Gastrocnemius medialis (tissue), 4 donors: Measurements from ENCODE around the gene RSU1. TPM values are rescaled to one million over a fixed set of nuclear protein-coding genes. Genes with fewer than 3 reads are reported as not detected.

Experiments used
- ATAC-seq, 2 donors: fragments of 150-250 bp; one replicate each; pipeline ENCODE4 v1.9.1; 2016
- DNase-seq, 2 donors: peaks; one replicate each; pipeline ENCODE4 v3.0.0-alpha.2; 2019
- H3K27ac ChIP-seq, 4 donors: fragments of 200-600 bp; sonication (generic); 1 replicate in 1 of 4; 2 replicates in 3 of 4; pipeline ENCODE4 v1.5.1; 2016 to 2018; ENCODE audit warnings: mild to moderate bottlenecking in 2 of 4, moderate library complexity in 1 of 4
- H3K27me3 ChIP-seq, 3 donors: fragments of 200-600 bp; sonication (generic) in 2 of 3; 1 replicate in 1 of 3; 2 replicates in 2 of 3; pipeline versions ENCODE4 v1.5.1 to v1.6.0; 2016 to 2019; ENCODE audit warnings: mild to moderate bottlenecking in 1 of 3, moderate library complexity in 1 of 3
- H3K36me3 ChIP-seq, 2 donors: fragments of 200-600 bp; sonication (generic) in 1 of 2; one replicate each; pipeline ENCODE4 v1.5.1; 2017 to 2018
- H3K4me1 ChIP-seq, 2 donors: fragments of 200-600 bp; sonication (generic) in 1 of 2; one replicate each; pipeline ENCODE4 v1.5.1; 2016 to 2017; ENCODE audit warnings: mild to moderate bottlenecking in 2 of 2
- H3K4me3 ChIP-seq, 4 donors: fragments of 200-600 bp; sonication (generic) in 3 of 4; 1 replicate in 1 of 4; 2 replicates in 3 of 4; pipeline ENCODE4 v1.5.1; 2016 to 2019; ENCODE audit warnings: mild to moderate bottlenecking in 2 of 4
- H3K9me3 ChIP-seq, 3 donors: fragments of 200-600 bp; sonication (generic) in 2 of 3; 1 replicate in 1 of 3; 2 replicates in 2 of 3; pipeline ENCODE4 v1.5.1; 2016 to 2019
- CTCF ChIP-seq, 5 experiments: fragments of 450-650 bp in 3 of 5; fragments of 200-600 bp in 2 of 5; sonication (generic) in 2 of 5; IDR thresholded peaks in 4 of 5; conservative IDR thresholded peaks in 1 of 5; 1 replicate in 4 of 5; 2 replicates in 1 of 5; pipeline ENCODE4 v1.5.1; 2016 to 2019; ENCODE audit warnings: antibody characterized with exemption in 5 of 5, mild to moderate bottlenecking in 3 of 5, moderate library complexity in 3 of 5
- POLR2A ChIP-seq, 2 donors: fragments of 450-650 bp; IDR thresholded peaks; one replicate each; pipeline ENCODE4 v1.6.1; 2017; ENCODE audit warnings: antibody characterized with exemption in 2 of 2, mild to moderate bottlenecking in 2 of 2, moderate library complexity in 2 of 2
- in situ Hi-C, 4 donors: fragments of 200-750 bp; cut with MboI; loops; one replicate each; pipeline versions ENCODE4 v1.15.0 to v1.8.0; 2017; ENCODE audit warnings: low sequenced_read_pairs in 4 of 4
- intact Hi-C: fragments of 100-400 bp; cut with DNase I; formaldehyde crosslinking; loops from one replicate; pipeline ENCODE4 v1.15.1; 2023; ENCODE audit warnings: low total_unique reads
- total RNA-seq, 4 donors: library from RNA; depleted of rRNA; stranded (reverse); fragments of >200 nt; gene quantifications; one replicate each; pipeline versions ENCODE4 v1.1.0 to v1.2.3, GENCODE V29; 2016

The RSU1 gene
- total RNA-seq, 4 donors from 2014 or later = 24.2 to 32.8 (median 26.1) TPM

- ATAC-seq = peak in 1 of 2 donors; percentile 49
- H3K27ac ChIP-seq = no peak overlapping the region
These were observed 24.5 kb downstream of the RSU1 start for GRCh38 chr10:16792675-16793074.

GRCh38 chr10:16789765-16790164, 27.5 kb downstream of the RSU1 start:
- ATAC-seq (no peak), DNase-seq (no peak)
- no peaks in the 10 kb centered on the region for H3K36me3 ChIP-seq
- peaks cover 3 to 5% of the 10 kb centered on the region in 2 donors for H3K4me1 ChIP-seq
- TF ChIP-seq POLR2A (IDR thresholded peaks at IDR 0.05) (no peak), CTCF (IDR thresholded peaks at IDR 0.05 in 4 of 5, conservative IDR thresholded peaks at IDR 0.05 in 1 of 5) (no peak)
- in situ Hi-C loops (loop anchor here (25.0 kb wide), 2 partner anchors 877 to 902 kb away; no protein-coding TSS in a partner anchor), intact Hi-C loops (no loop called here)
- no peak overlapping the region for H3K27ac ChIP-seq
- H3K9me3 ChIP-seq = no peaks in the 10 kb centered on the region
- no peaks in the 10 kb centered on the region for H3K27me3 ChIP-seq
- H3K4me3 ChIP-seq = no peak overlapping the region

More at GRCh38 chr10:16792675-16793074, 24.5 kb downstream of the RSU1 start:
- in situ Hi-C loops (loop anchor here (25.0 kb wide), 2 partner anchors 880 to 905 kb away; no protein-coding TSS in a partner anchor), intact Hi-C loops (no loop called here)
- no peak overlapping the region for H3K4me3 ChIP-seq
- H3K27me3 ChIP-seq = no peaks in the 10 kb centered on the region
- H3K36me3 ChIP-seq = no peaks in the 10 kb centered on the region
- peaks cover 5 to 10% of the 10 kb centered on the region in 2 donors for H3K4me1 ChIP-seq
- peak in 1 of 2 donors; percentile 24 for DNase-seq
- no peaks in the 10 kb centered on the region for H3K9me3 ChIP-seq
- TF ChIP-seq POLR2A (IDR thresholded peaks at IDR 0.05) (no peak), CTCF (IDR thresholded peaks at IDR 0.05 in 4 of 5, conservative IDR thresholded peaks at IDR 0.05 in 1 of 5) (no peak)

- no peak for TF ChIP-seq CTCF (IDR thresholded peaks at IDR 0.05 in 4 of 5, conservative IDR thresholded peaks at IDR 0.05 in 1 of 5)
- H3K27me3 ChIP-seq = no peaks in the 10 kb centered on the region
- ATAC-seq = no peak
- intact Hi-C loops = no loop called here
- DNase-seq = no peak
- no peaks in the 10 kb centered on the region for H3K36me3 ChIP-seq
- in situ Hi-C loops = loop anchor here (25.0 kb wide), 2 partner anchors 877 to 902 kb away; no protein-coding TSS in a partner anchor
- no peak overlapping the region for H3K27ac ChIP-seq
- H3K4me3 ChIP-seq = no peak overlapping the region
- H3K9me3 ChIP-seq = no peaks in the 10 kb centered on the region
- peaks cover 3 to 5% of the 10 kb centered on the region in 2 donors for H3K4me1 ChIP-seq
These were observed 28.0 kb downstream of the RSU1 start for GRCh38 chr10:16789261-16789660.

GRCh38 chr10:16788778-16789177, 28.4 kb downstream of the RSU1 start:
- no peaks in the 10 kb centered on the region for H3K9me3 ChIP-seq
- DNase-seq (no peak), ATAC-seq (no peak)
- H3K27ac ChIP-seq = no peak overlapping the region
- peaks cover 3 to 5% of the 10 kb centered on the region in 2 donors for H3K4me1 ChIP-seq
- intact Hi-C loops = no loop called here
- no peak for TF ChIP-seq CTCF (IDR thresholded peaks at IDR 0.05 in 4 of 5, conservative IDR thresholded peaks at IDR 0.05 in 1 of 5)
- TF ChIP-seq POLR2A (IDR thresholded peaks at IDR 0.05) = no peak
- H3K36me3 ChIP-seq = no peaks in the 10 kb centered on the region
- H3K27me3 ChIP-seq = no peaks in the 10 kb centered on the region
- H3K4me3 ChIP-seq = no peak overlapping the region
- in situ Hi-C loops = loop anchor here (25.0 kb wide), 2 partner anchors 876 to 901 kb away; no protein-coding TSS in a partner anchor

GRCh38 chr10:16788125-16788524, 29.1 kb downstream of the RSU1 start:
- Histone ChIP-seq H3K4me1 (peaks cover 3 to 5% of the 10 kb centered on the region in 2 donors), H3K9me3 (no peaks in the 10 kb centered on the region), H3K4me3 (no peak overlapping the region), H3K27ac (no peak overlapping the region), H3K36me3 (no peaks in the 10 kb centered on the region), H3K27me3 (no peaks in the 10 kb centered on the region)
- ATAC-seq (no peak), DNase-seq (no peak)
- TF ChIP-seq CTCF (IDR thresholded peaks at IDR 0.05 in 4 of 5, conservative IDR thresholded peaks at IDR 0.05 in 1 of 5) = no peak
- TF ChIP-seq POLR2A (IDR thresholded peaks at IDR 0.05) = no peak
- intact Hi-C loops (no loop called here), in situ Hi-C loops (loop anchor here (25.0 kb wide), 2 partner anchors 876 to 901 kb away; no protein-coding TSS in a partner anchor)
